HEK293 (cell line): ENCODE measurements around the gene ERG.

Experiments used
- ELK4 ChIP-seq: IDR thresholded peaks from 2 replicates; pipeline ENCODE4 v1.6.1; 2011; ENCODE audit warnings: mild to moderate bottlenecking, low read depth, low read length, borderline replicate concordance
- SETDB1 ChIP-seq: IDR thresholded peaks from one replicate; pipeline ENCODE4 v1.6.1; 2017; ENCODE audit warnings: mild to moderate bottlenecking, low read length, moderate library complexity, mixed read lengths; ENCODE audit not compliant: insufficient read length

- TF ChIP-seq SETDB1, result no peak
- no peak for TF ChIP-seq ELK4
These were observed 158.1 kb downstream of the ERG start for GRCh38 chr21:38340131-38340530.
